ENCODE results near the gene LRRC46.

DNA sequence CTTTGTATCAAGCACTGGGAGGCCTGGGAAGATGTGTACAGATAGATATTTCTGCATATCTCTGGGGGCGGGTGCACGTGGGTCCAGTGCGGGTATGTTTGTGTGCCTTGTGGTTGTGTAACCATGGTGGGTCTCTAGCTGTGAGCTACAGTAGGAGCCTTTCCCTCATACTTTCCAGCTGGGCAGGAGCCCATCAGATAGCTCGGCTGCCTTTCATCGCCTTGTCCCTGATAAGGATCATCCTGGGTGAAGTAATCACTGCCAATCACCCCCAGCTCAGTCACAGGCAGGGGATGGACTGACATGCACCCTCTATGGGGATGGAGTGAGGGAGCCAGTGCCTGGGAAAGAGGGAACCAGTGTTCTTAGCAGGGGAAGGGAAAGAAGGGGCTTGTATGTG lies 12.8 kb downstream of the LRRC46 start:
- TF ChIP-seq CTCF (IDR thresholded peaks at IDR 0.05 in 8 of 11, conservative IDR thresholded peaks at IDR 0.05 in 3 of 11) (no peak), POLR2AphosphoS5 (IDR thresholded peaks at IDR 0.05) (no peak), POLR2A (IDR thresholded peaks at IDR 0.05) (no peak)

All from spleen (tissue), 7 donors.